Left lobe of liver (tissue), 2 donors: ENCODE measurements around the gene GABBR2. TPM values are rescaled to one million over a fixed set of nuclear protein-coding genes. Genes with fewer than 3 reads are reported as not detected.

Source experiments
- ATAC-seq: fragments of 200-7000 bp; cut with Tn5 transposase; one replicate; pipeline ENCODE4 v1.9.1; 2020; ENCODE audit warnings: mild to moderate bottlenecking, moderate library complexity
- DNase-seq: peaks from one replicate; pipeline ENCODE4 v3.0.0-alpha.2; 2020; ENCODE audit warnings: low spot score
- total RNA-seq: library from RNA; stranded (reverse); gene quantifications from one replicate; pipeline ENCODE4 v1.2.1, GENCODE V29; 2021
- donor health status: DM: no; HTN: no; CAD: no; lungs with moderate emphysema.
- donor health status: DM: no; HTN: yes; CAD: no.

The GABBR2 gene
- total RNA-seq, 1 donor from 2014 or later: not detected

- ATAC-seq (no peak), DNase-seq (no peak)
Measured at GRCh38 chr9:98416294-98417248, 292.2 kb downstream of the GABBR2 start.

GRCh38 chr9:98415782-98416181, 293.0 kb downstream of the GABBR2 start:
- ATAC-seq: no peak
- DNase-seq: no peak

- ATAC-seq: no peak
- no peak for DNase-seq
Measured at GRCh38 chr9:98413084-98413483, 295.7 kb downstream of the GABBR2 start.

- no peak for ATAC-seq
- no peak for DNase-seq
Measured at GRCh38 chr9:98412101-98412842, 296.5 kb downstream of the GABBR2 start.

GRCh38 chr9:98410185-98410697, 298.5 kb downstream of the GABBR2 start:
- ATAC-seq (peak; percentile 17), DNase-seq (no peak)

- ATAC-seq: no peak
- DNase-seq: no peak
Measured at GRCh38 chr9:98409719-98410118, 299.0 kb downstream of the GABBR2 start.

GRCh38 chr9:98406469-98406868, 302.3 kb downstream of the GABBR2 start:
- ATAC-seq: no peak
- DNase-seq: no peak

- DNase-seq (no peak), ATAC-seq (no peak)
Measured at GRCh38 chr9:98404237-98404636, 304.5 kb downstream of the GABBR2 start.

- ATAC-seq (no peak), DNase-seq (no peak)
Measured at GRCh38 chr9:98403715-98404114, 305.0 kb downstream of the GABBR2 start.

GRCh38 chr9:98402019-98402840, 306.5 kb downstream of the GABBR2 start:
- ATAC-seq: no peak
- no peak for DNase-seq

- DNase-seq (no peak), ATAC-seq (no peak)
Measured at GRCh38 chr9:98401140-98402018, 307.4 kb downstream of the GABBR2 start.

- ATAC-seq: no peak
Measured at GRCh38 chr9:98399950-98400683, 308.6 kb downstream of the GABBR2 start.

GRCh38 chr9:98396656-98397055, 312.1 kb downstream of the GABBR2 start:
- no peak for ATAC-seq

More at GRCh38 chr9:98399950-98400683, 308.6 kb downstream of the GABBR2 start:
- DNase-seq: no peak

GRCh38 chr9:98396236-98396635, 312.5 kb downstream of the GABBR2 start:
- no peak for ATAC-seq
- no peak for DNase-seq

More at GRCh38 chr9:98396656-98397055, 312.1 kb downstream of the GABBR2 start:
- DNase-seq: no peak

- ATAC-seq (no peak), DNase-seq (no peak)
Measured at GRCh38 chr9:98391867-98392266, 316.9 kb downstream of the GABBR2 start.

GRCh38 chr9:98391406-98391805, 317.3 kb downstream of the GABBR2 start:
- no peak for DNase-seq

GRCh38 chr9:98385751-98386150, 323.0 kb downstream of the GABBR2 start:
- DNase-seq (no peak), ATAC-seq (no peak)

More at GRCh38 chr9:98391406-98391805, 317.3 kb downstream of the GABBR2 start:
- ATAC-seq: no peak

- DNase-seq (no peak), ATAC-seq (no peak)
Measured at GRCh38 chr9:98383758-98384157, 325.0 kb downstream of the GABBR2 start.
